Measurements from ENCODE around the gene R3HDM2.
"Not testable (repeated sequence)": the region's sequence is repeated elsewhere in the genome, so short reads cannot be mapped to it uniquely, and the experiment has no call there.

Gene R3HDM2

GRCh38 chr12:57433370-57433769 lies 2.5 kb upstream of the R3HDM2 start:
- H3K4me3 ChIP-seq (ENCODE audit: low read depth, low read length) = no peak overlapping the region

GRCh38 chr12:57431654-57432188 lies 878 bp upstream of the R3HDM2 start:
- H3K27ac ChIP-seq (ENCODE audit: low read depth, low read length) = no peak overlapping the region
- H3K4me1 ChIP-seq (ENCODE audit: control insufficient read depth, insufficient read depth, low read length) = peaks cover 9% of the 10 kb centered on the region; the same call in 1 of the 2 replicates
- H3K27me3 ChIP-seq (ENCODE audit: control insufficient read depth, insufficient read depth, low read length) = no peaks in the 10 kb centered on the region
- H3K9me3 ChIP-seq (ENCODE audit: control insufficient read depth, insufficient read depth, low read depth, low read length) = no peaks in the 10 kb centered on the region
- H3K36me3 ChIP-seq (ENCODE audit: control insufficient read depth, insufficient read depth, low read length) = no peaks in the 10 kb centered on the region
- H3K4me3 ChIP-seq (ENCODE audit: low read depth, low read length) = peak overlapping the region; percentile 83
- no peak overlapping the region for H3K9ac ChIP-seq (ENCODE audit: low read length)

More at GRCh38 chr12:57433370-57433769, 2.5 kb upstream of the R3HDM2 start:
- no peaks in the 10 kb centered on the region for H3K27me3 ChIP-seq (ENCODE audit: control insufficient read depth, insufficient read depth, low read length)
- no peaks in the 10 kb centered on the region for H3K36me3 ChIP-seq (ENCODE audit: control insufficient read depth, insufficient read depth, low read length)
- no peak overlapping the region for H3K9ac ChIP-seq (ENCODE audit: low read length)
- no peak overlapping the region for H3K27ac ChIP-seq (ENCODE audit: low read depth, low read length)
- H3K9me3 ChIP-seq (ENCODE audit: control insufficient read depth, insufficient read depth, low read depth, low read length) = no peaks in the 10 kb centered on the region
- peaks cover 9% of the 10 kb centered on the region; the same call in 1 of the 2 replicates for H3K4me1 ChIP-seq (ENCODE audit: control insufficient read depth, insufficient read depth, low read length)

GRCh38 chr12:57430112-57430930 lies 522 bp downstream of the R3HDM2 start:
- peak overlapping the region; percentile 83 for H3K4me3 ChIP-seq (ENCODE audit: low read depth, low read length)
- no peaks in the 10 kb centered on the region for H3K27me3 ChIP-seq (ENCODE audit: control insufficient read depth, insufficient read depth, low read length)
- H3K36me3 ChIP-seq (ENCODE audit: control insufficient read depth, insufficient read depth, low read length) = no peaks in the 10 kb centered on the region
- peak overlapping the region; percentile 54; the same call in 1 of the 2 replicates for H3K27ac ChIP-seq (ENCODE audit: low read depth, low read length)
- peak overlapping the region; percentile 82 for H3K9ac ChIP-seq (ENCODE audit: low read length)
- no peaks in the 10 kb centered on the region for H3K9me3 ChIP-seq (ENCODE audit: control insufficient read depth, insufficient read depth, low read depth, low read length)
- peaks cover 9% of the 10 kb centered on the region; the same call in 1 of the 2 replicates for H3K4me1 ChIP-seq (ENCODE audit: control insufficient read depth, insufficient read depth, low read length)

- Histone ChIP-seq H3K4me1 (ENCODE audit: control insufficient read depth, insufficient read depth, low read length) (peaks cover 9% of the 10 kb centered on the region; the same call in 1 of the 2 replicates), H3K9ac (ENCODE audit: low read length) (peak overlapping the region; percentile 82), H3K27ac (ENCODE audit: low read depth, low read length) (no peak overlapping the region), H3K27me3 (ENCODE audit: control insufficient read depth, insufficient read depth, low read length) (no peaks in the 10 kb centered on the region), H3K4me3 (ENCODE audit: low read depth, low read length) (peak overlapping the region; percentile 83), H3K36me3 (ENCODE audit: control insufficient read depth, insufficient read depth, low read length) (no peaks in the 10 kb centered on the region), H3K9me3 (ENCODE audit: control insufficient read depth, insufficient read depth, low read depth, low read length) (no peaks in the 10 kb centered on the region)
These were observed 1.3 kb downstream of the R3HDM2 start for GRCh38 chr12:57429473-57430111.

- H3K36me3 ChIP-seq (ENCODE audit: control insufficient read depth, insufficient read depth, low read length) = 0 out of 2 replicates have a peak, but pooled peaks cover 5% of the 10 kb centered on the region
- H3K4me3 ChIP-seq (ENCODE audit: low read depth, low read length) = no peak overlapping the region
- H3K9me3 ChIP-seq (ENCODE audit: control insufficient read depth, insufficient read depth, low read depth, low read length) = no peaks in the 10 kb centered on the region
- no peak overlapping the region for H3K9ac ChIP-seq (ENCODE audit: low read length)
- no peak overlapping the region for H3K27ac ChIP-seq (ENCODE audit: low read depth, low read length)
- H3K27me3 ChIP-seq (ENCODE audit: control insufficient read depth, insufficient read depth, low read length) = no peaks in the 10 kb centered on the region
- peaks cover 9% of the 10 kb centered on the region; the same call in 1 of the 2 replicates for H3K4me1 ChIP-seq (ENCODE audit: control insufficient read depth, insufficient read depth, low read length)
These were observed 1.9 kb downstream of the R3HDM2 start for GRCh38 chr12:57428965-57429364.

- H3K4me3 ChIP-seq (ENCODE audit: low read depth, low read length); H3K27me3 ChIP-seq (ENCODE audit: control insufficient read depth, insufficient read depth, low read length); H3K9me3 ChIP-seq (ENCODE audit: control insufficient read depth, insufficient read depth, low read depth, low read length); H3K36me3 ChIP-seq (ENCODE audit: control insufficient read depth, insufficient read depth, low read length); H3K27ac ChIP-seq (ENCODE audit: low read depth, low read length); H3K9ac ChIP-seq (ENCODE audit: low read length); H3K4me1 ChIP-seq (ENCODE audit: control insufficient read depth, insufficient read depth, low read length): not testable (repeated sequence)
These were observed 3.9 kb downstream of the R3HDM2 start for GRCh38 chr12:57426948-57427347.

GRCh38 chr12:57420482-57420881 lies 10.4 kb downstream of the R3HDM2 start:
- H3K9ac ChIP-seq (ENCODE audit: low read length) = no peak overlapping the region
- H3K4me3 ChIP-seq (ENCODE audit: low read depth, low read length) = no peak overlapping the region
- H3K4me1 ChIP-seq (ENCODE audit: control insufficient read depth, insufficient read depth, low read length) = peaks cover 5% of the 10 kb centered on the region; the same call in 1 of the 2 replicates
- no peaks in the 10 kb centered on the region for H3K9me3 ChIP-seq (ENCODE audit: control insufficient read depth, insufficient read depth, low read depth, low read length)
- no peak overlapping the region for H3K27ac ChIP-seq (ENCODE audit: low read depth, low read length)
- 0 out of 2 replicates have a peak, but pooled peaks cover 5% of the 10 kb centered on the region for H3K36me3 ChIP-seq (ENCODE audit: control insufficient read depth, insufficient read depth, low read length)
- H3K27me3 ChIP-seq (ENCODE audit: control insufficient read depth, insufficient read depth, low read length) = no peaks in the 10 kb centered on the region

GRCh38 chr12:57419495-57419894 lies 11.3 kb downstream of the R3HDM2 start:
- no peak overlapping the region for H3K9ac ChIP-seq (ENCODE audit: low read length)
- no peak overlapping the region for H3K4me3 ChIP-seq (ENCODE audit: low read depth, low read length)
- H3K4me1 ChIP-seq (ENCODE audit: control insufficient read depth, insufficient read depth, low read length) = peaks cover 8% of the 10 kb centered on the region
- no peaks in the 10 kb centered on the region for H3K9me3 ChIP-seq (ENCODE audit: control insufficient read depth, insufficient read depth, low read depth, low read length)
- no peak overlapping the region for H3K27ac ChIP-seq (ENCODE audit: low read depth, low read length)
- H3K27me3 ChIP-seq (ENCODE audit: control insufficient read depth, insufficient read depth, low read length) = no peaks in the 10 kb centered on the region
- 0 out of 2 replicates have a peak, but pooled peaks cover 5% of the 10 kb centered on the region for H3K36me3 ChIP-seq (ENCODE audit: control insufficient read depth, insufficient read depth, low read length)

GRCh38 chr12:57418255-57418654 lies 12.6 kb downstream of the R3HDM2 start:
- no peaks in the 10 kb centered on the region for H3K27me3 ChIP-seq (ENCODE audit: control insufficient read depth, insufficient read depth, low read length)
- H3K4me3 ChIP-seq (ENCODE audit: low read depth, low read length) = no peak overlapping the region
- H3K9me3 ChIP-seq (ENCODE audit: control insufficient read depth, insufficient read depth, low read depth, low read length) = no peaks in the 10 kb centered on the region
- no peaks in the 10 kb centered on the region for H3K36me3 ChIP-seq (ENCODE audit: control insufficient read depth, insufficient read depth, low read length)
- H3K27ac ChIP-seq (ENCODE audit: low read depth, low read length) = no peak overlapping the region
- peaks cover 8% of the 10 kb centered on the region for H3K4me1 ChIP-seq (ENCODE audit: control insufficient read depth, insufficient read depth, low read length)
- H3K9ac ChIP-seq (ENCODE audit: low read length) = no peak overlapping the region

GRCh38 chr12:57416039-57416996 lies 14.5 kb downstream of the R3HDM2 start:
- no peak overlapping the region for H3K27ac ChIP-seq (ENCODE audit: low read depth, low read length)
- no peak overlapping the region for H3K9ac ChIP-seq (ENCODE audit: low read length)
- no peaks in the 10 kb centered on the region for H3K9me3 ChIP-seq (ENCODE audit: control insufficient read depth, insufficient read depth, low read depth, low read length)
- H3K4me3 ChIP-seq (ENCODE audit: low read depth, low read length) = no peak overlapping the region
- H3K4me1 ChIP-seq (ENCODE audit: control insufficient read depth, insufficient read depth, low read length) = peaks cover 8% of the 10 kb centered on the region
- no peaks in the 10 kb centered on the region for H3K27me3 ChIP-seq (ENCODE audit: control insufficient read depth, insufficient read depth, low read length)
- H3K36me3 ChIP-seq (ENCODE audit: control insufficient read depth, insufficient read depth, low read length) = no peaks in the 10 kb centered on the region

All from HUES6 (cell line).